GM19328 (cell line): Measurements from ENCODE around the gene NCAN.

Source experiments
- ATAC-seq: cut with Tn5 transposase; IDR thresholded peaks from one replicate; pipeline ENCODE4 v1.9.1; 2021; ENCODE audit warnings: mild to moderate bottlenecking, moderate library complexity; ENCODE audit not compliant: unreplicated experiment

The NCAN gene

DNA sequence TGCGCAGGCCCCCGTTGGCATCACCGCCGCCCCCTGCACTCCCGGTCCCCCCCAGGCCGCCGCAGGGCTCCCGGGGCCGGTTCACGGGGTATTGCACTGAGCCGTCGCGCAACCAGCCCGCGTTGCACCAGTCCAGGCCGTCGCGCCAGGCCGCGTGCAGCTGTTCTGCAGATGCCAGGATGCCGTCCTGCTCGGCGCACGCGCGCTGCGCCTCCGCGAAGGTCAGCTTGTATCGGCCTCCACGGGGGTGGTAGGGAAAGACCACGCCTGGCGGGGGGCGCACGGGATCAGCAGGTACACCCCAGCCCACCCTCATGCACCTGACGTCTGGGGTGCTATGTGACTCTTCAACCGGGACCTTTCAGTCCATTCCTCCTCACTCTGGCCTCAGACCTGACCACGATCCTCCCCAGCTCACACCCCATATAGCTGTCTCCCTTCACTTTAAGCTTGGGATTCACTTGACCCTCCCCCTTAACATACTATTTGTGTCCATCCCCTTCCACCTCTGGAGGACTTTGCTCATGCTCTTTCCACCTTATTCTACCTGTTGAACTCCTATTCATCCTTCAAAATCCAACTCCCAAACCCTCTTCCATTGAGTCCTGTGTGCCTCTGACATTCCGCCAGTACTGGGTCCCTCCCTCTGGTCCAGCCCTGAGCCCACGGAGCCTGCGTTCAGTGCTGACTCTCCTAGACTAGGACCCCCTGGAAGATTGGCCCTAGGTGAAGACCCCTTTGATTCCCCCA, 47.0 kb downstream of the NCAN start:
- ATAC-seq, result no peak

DNA sequence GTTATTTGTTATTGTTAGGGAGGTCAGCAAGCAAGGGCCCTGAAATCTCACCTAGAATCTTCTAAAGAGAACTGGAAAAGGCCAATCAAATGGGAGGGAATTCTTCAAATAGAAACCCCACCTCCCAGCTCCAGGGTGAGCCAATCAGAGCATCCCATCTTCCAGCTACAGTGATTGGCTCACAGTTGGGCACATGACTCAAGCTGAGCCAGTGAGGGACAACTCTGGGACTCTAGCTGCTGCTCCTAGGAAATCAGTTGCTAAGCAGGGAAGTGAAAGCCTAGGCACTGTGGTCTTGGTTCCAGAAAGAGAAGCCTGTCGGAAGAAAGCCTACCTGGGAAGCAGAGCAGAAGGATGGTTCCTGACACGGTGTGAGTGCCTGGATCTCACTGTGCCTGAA, 48.0 kb downstream of the NCAN start:
- no peak for ATAC-seq

DNA sequence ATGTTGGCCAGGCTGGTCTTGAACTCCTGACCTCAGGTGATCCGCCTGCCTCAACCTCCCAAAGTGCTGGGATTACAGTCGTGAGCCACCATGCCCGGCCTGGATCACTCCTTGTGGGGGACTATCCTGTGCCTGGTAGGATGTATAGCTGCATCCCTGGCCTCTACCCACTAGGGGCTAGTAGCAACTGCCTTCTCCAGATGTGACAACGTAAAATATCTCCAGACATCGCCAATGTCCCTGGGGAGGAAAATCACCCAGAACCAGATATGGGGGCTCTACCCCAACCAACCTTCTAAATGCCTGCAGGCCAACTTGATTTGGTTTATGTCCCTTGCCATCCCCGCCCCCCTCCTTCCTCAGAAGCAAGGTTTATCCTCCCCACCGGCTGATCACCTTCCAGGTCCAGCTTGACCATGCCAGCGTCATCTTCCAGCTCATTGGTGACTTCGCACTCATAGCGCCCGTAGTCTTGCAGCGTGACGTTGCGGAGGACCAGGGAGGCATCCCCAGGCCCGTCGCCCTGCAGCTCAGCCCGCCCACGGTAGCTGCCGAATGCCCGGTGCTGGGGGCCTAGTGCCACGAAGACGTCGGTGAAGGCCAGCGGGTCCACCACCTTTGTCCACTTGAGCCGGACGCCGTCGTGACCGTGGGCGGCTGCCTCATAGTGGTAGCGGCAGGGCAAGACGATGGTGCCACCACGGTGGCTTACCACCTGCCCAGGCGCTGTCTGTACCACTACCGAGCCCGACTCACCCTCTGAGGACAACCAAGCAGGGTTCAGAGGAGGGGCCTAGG, 48.9 kb downstream of the NCAN start:
- no peak for ATAC-seq

DNA sequence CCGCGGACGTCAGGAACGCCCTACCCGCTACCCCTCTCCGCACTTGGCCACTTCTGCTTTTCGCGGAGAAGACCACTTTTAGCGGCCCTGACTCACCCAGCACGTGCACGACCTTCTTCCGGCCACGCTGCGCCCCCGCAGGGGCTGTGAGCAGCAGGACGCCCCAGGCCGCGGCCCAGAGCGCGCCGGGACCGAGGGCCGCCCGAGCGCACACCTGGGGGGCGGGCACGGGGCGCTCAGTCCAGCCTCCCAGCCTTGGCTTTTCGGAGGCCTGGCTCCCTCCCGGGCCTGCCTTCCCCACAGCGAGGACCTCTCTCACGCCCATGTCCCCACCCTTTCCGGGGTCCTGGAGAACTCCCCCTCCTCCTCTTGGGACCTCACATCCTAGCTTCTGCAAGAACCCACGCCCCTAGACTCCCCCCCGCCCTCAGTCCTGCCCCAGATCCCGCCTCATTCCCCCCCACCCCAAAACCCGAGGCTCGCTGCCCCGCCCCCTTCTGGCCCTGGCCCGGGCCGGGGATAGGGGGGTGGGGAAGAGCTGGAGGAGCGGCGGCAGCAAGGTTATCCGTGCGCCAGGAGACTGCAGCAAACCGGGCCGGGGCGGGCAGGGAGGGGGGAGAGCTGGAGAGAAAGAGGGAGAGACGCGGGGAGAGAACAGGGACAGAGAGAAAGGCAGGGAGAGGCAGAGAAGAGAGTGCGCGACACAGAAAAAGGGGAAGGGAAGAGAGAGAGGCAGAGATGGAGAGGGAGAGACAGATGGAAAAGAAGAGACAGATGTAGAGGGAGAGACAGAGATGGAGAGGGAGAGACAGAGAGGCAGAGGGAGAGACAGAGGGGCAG, 49.8 kb downstream of the NCAN start:
- ATAC-seq, result no peak

DNA sequence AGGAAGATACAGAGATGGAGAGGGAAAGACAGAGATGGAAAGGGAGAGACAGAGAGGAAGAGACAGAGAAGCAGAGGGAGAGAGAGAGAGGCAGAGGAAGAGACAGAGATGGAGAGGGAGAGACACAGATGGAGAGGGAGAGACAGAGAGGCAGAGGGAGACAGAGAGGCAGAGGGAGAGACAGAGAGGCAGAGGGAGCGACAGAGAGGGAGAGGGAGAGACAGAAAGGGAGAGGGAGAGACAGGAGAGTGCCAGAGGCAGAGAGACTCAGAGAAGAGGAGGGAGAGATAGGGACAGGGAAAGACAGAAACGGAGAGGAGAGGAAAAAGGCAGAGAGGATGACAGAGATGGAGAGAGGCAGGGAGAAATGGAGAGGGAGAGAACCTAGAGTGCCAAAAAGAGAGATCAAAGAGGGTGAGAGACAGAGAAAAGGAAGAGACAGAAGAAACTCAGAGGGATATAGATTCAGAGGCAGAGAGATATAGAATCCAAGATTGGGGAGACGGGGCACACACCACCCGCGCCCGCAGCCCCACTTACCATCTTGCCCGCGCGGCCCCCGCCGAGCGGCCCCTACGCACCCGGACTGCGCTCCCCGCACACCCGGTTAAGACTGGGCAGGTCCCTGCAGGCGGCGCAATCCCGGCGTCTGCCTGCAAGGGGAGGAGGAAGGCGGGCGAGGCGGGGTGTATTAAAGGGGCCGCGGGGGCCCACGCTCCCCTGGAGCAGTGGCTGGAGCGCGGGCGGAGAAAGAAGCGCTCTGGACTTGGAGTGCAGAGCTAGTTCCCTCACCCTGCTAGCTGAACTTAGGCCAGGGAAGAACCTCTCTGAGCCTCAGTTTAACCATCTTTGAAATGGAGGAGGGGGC, 50.7 kb downstream of the NCAN start:
- ATAC-seq, result no peak

DNA sequence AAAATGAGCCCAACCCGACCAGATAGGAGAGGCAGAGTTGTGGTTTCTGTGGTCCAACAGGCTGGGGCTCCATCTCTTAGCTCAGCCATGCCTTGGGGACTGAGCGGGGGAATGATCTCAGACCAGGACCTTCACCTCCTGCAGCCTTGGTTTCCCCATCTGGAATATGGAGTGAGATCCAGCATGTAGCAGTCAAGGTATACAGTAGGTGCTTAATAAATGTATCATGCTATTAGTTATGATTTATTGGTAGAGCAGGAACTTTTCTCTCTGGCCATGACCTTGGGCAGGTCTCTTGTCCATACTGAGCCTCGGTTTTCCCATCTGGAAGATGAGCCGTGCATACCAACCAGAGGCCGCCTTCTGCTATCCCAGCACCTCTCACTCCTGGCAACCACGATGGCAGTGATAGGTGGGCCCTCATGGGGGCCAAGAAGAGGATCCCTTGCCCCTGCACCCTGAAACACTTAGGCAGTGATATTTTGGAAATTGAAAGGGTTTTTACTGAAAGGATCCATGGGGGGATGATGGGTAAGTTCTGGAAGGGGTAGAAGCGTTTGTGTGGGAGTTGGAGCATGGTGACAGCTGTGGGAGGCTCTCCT, 52.2 kb downstream of the NCAN start:
- ATAC-seq, result no peak

DNA sequence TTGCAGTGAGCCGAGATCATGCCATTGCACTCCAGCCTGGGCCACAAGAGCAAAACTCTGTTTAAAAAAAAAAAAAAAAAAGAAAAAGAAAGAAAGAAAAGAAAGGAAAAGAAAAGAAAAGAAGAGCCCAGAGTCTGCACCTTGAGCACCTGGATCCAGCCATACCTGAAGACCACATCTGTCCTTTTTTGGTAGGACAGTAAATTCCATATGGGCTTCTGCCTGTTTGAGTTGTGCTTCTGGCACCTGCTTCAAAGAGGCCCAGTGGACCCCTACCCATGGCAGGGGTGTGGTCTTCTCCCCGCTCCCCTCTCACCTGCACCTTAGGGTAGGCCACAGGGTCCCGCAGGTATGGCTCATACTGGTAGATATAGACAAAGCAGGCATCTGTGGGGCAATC, 55.5 kb downstream of the NCAN start:
- no peak for ATAC-seq

DNA sequence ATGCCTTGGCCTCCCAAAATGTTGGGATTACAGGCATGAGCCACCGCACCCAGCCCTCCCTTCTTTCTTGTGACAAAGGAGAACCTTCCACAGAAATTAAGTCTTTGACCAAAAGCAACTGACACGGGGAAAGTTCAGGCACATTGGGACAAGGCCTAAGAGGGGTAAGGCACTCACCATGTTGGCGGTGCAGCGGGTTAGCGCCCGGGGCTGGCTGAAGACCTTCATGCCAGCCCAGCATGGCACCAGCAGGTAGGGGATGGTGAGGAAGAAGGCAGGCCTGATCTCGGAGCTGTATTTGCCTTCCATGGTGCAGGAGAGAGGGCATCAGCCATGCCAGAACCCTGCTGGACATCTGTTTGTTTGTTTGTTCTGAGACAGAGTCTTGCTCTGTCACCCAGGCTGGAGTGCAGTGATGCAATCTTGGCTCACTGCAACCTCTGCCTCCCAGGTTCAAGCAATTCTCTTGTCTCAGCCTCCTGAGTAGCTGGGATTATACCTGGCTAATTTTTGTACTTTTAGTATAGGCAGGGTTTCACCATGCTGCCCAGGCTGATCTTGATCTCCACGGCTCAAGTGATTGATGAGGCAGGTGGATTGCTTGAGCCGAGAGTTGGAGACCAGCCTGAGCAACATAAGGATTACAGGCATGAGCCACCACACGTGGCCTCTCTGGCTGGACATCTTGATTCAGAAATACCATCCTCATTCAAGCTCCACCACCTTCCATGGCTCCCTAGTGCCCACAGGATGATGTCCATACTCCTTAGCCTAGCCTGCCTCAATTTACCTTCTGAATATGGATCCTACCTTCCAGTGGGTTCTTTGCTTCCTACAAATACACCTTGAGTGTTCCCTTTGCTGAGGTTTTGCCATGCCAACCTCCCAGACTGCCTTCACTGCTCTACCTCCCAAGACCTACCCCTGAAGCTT, 57.0 kb downstream of the NCAN start:
- no peak for ATAC-seq

DNA sequence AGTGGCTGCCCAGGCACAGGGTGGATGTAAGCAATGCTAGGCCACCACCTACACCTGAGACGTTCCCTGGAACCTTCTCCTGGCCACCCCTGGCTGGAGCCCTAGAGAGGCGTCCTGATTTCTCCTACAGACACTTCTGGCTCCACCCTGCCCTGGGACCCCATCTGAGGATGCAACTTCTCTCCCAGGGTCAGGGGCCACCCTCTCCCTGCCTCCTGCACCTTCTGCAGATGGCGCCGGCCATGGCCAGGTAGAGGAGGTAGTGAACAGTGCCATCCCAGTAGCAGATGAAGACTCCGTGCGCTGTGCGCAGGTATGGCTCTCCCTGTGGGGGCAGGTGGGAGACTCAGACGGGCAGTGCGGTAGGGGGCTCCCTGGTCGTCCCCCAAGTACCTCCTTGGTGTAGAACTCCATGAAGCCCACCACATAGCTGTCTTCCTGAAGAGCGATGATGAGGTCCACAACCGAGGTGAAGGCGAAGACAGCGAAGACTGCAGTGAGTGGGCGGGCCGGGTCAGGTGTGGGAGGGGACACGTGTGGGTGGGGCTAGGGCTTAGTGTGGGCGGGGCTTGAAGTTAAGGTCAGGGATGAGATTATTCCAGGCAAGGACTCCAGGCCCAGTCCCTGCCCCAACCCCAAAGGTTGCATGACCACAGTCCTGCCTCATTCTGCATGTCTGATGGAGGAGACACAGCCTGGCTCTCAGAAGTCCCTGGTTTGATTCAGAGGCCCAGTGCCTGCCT, 58.4 kb downstream of the NCAN start:
- no peak for ATAC-seq

DNA sequence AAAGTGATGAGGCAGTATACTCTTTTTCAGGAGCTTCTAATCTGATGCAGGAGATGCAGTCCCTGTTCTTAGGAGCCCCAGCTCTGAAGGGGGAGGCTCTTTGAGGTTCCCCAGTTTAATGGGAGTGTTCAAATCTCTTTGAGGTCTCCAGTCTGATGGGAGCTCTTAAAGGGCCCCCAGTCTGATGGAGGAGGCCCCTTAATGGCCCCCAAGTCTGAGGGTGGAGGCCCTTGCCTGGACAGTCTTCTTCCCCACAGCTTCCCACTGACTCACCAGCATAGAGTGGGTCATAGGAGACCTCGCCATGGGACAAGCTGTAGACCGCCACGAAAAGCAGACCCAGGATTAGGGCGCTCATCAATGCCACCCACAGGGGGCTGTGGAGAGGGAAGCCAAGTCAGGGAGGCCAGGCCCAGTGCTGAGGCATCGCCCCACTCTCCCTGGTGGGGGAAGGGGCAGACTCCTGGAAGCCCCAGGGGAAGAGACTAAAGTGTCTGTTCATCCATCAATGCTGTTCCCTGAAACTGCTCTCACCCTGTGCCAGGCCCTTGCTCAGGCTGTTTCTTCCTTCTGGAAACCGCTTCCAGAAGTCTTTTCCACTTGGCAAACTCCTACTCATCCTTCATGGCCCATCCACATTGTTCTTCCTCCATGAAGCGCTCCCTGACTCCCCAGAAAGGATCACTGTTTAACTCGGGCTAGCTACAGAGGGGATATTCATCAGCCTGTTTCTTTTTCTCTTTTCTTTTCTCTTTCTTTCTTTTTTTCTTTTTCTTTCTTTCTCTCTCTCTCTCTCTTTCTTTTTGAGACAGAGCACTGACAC, 59.2 kb downstream of the NCAN start:
- no peak for ATAC-seq

DNA sequence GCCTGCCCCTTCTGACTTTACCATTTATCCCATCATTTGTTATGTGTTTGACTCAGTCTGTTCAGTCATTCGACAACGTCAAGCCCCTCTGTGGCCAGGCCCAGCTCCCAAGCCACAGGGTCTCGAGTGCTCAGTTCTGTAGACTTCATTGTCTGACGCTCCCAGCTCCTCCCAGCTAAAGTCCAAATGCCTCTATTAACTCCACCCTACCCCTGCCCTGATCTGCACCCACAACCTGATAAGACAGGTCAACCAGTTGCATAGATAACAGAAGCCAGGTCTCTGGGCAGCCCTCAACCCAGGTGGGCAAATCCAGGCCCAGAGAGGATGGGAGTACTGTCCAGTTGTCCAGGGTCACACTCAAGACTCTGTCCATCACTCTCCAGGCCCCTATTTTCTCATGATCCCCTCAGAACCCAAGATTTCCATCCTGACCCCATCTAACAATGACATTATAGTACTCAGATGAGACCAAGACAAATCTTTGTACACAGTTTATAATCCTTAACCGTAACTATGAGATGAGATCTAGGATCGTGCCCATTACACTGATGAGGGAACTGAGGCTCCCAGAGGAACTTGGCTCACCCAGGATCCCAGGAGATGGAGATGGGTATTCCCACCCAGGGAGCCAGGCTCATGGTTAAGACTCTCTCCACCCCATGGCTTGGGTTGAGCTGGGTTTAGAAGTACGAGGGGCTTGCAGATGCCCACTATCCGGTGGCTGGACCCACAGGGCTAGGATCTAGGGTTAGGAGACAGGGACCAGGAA, 60.3 kb downstream of the NCAN start:
- ATAC-seq, result no peak

DNA sequence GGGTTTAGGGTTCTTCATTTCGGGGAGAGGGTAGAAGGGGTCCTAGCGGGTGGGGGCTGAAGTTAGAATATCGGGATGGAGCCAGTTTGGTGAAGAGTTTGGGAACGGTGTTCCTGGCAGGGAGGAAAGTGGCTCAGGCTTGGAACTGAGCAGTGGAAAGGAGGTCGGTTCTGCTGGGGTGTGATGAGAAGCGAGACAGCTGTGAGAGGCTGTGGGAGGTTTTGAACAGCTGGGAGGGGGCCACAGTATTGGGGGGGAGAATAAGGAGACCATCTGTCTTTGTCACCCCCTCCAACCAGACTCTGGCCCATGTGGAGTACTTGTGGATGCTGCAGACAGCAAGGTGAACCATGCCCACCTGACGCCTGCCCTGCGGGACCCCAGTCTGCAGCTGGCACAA, 62.4 kb downstream of the NCAN start:
- ATAC-seq, result no peak

DNA sequence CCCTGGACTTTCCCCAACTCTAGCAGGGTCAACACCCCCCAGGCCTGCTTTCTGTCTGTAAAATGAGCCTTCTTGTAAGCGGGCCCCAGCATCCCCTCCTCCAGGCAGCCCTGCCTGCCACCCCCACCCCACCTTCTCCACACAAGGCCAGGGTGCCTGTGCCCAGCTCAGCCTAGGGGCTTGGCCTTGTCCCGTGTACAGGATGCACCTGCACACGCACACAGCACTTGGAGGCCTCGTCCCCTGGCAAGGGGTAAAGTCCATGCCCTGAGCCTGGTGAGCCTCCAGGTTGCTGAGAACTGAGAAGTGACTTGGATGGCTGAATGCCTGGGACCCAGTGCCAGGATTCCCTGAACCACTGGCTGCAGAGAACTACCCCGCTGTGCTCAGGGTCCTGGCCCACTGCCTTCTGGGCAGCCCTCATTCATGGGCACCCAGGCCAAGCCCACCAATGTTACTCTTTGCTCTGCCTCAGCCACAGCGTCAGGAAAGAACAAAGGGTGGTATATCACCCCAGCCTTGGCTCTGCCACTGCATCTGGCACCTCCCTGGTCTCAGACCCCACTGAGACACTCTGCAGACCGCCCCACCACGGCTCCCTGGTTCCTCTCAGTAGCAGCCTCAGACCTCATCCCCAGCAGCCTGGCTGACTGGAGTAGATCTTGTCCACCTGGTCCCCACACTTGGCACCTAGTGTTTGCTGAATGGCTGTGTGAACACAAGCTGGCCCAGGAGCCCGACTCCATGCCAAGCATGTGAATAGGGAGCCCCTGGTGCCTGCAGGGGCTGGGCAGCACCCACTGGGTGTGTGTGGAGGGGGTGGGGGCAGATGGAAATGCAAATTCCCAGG, 63.2 kb downstream of the NCAN start:
- no peak for ATAC-seq

DNA sequence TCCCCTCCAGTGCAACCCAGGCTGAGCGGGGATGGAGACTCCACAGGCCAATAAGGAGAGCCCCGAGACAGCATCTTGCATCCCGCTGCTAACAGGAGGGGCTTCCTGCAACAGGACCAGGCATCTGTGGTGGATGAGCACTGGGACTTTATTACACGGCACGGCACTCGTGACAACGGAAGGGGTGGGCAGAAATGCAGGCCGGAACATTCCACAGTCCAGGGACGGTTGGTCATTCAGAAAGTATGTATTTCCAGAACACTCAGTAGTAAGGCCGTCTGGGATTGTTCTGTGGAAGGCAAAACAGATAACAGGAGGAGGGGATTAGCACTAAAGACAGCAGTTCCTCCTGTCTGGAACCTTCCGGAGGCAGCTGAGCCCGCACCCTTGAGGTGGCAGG, 64.6 kb downstream of the NCAN start:
- ATAC-seq, result no peak

DNA sequence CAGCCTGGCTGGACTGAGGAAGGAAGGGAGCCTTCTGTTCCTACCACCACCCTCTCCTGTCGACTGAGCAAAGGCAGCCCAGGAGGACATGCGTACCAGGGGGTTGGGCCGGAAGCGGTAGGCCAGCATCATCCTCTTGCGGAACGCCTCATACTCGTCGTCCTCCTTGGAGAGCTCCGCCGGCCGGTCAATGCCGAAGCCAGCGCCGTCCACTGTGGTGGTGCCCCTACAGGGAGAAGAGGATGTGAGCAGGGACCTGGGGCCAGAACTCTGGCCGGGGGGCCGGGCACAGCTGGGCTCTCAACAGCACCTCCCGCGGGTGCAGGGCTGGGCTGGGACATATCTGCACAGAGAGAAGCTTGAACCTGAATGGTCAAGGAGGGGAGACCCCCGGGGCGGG, 65.1 kb downstream of the NCAN start:
- no peak for ATAC-seq

DNA sequence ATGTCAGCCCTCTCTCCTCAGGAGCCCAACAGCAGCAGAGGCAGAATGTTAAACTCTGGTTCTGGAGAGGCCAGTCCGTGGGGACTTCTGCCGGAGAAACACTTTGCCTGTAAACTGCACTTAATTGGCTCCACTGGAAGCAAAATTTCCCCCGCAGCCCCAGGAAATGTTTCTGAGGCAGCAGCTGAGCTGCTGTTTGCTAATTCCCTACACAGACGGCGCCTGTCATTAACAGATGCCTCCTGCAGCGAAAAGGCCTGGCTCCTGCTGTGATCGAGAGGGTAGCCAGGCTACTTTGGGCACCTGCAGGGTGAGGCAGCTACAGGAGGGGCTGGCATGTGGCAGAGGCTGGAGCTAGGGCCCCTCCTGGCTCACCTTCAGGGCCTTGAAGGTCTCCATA, 66.6 kb downstream of the NCAN start:
- no peak for ATAC-seq
